Femur (tissue), 1 donor: ENCODE measurements around the gene SYPL1.
A peak's percentile ranks its signal among the peaks of the same experiment; 100 is the strongest.

Experiments
- DNase-seq: peaks from one replicate; pipeline ENCODE4 v3.0.0-alpha.2; 2017

The SYPL1 gene

DNA sequence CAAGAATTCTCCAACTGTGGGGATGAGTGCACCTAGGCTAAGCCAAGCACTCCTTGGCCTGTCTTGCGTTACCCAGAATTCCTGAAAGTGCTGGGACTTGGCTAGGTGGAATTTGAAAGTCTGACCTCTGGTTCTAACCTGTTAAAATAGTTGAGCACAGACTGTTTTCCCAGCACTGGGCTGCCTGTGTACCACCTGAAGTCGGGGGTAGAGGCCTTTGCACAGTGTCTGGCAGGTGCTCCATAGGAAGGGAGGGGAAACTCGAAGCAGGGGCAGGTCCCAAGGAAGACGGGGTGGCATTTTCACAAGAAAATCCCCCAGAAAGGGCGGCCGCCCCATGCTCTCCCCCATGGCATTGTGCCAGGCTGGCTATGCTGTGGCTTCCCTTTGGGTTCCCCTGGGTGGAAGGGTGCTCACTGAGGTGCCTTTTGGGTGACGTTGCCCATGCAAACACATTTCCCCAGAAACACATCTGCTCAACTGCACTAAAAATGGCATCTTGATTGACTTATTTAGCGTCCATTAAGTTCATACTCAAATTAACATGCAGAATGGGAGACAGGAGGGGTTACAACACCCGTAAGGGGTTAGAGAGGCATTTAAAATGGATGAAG lies 62.9 kb downstream of the SYPL1 start:
- no peak for DNase-seq

DNA sequence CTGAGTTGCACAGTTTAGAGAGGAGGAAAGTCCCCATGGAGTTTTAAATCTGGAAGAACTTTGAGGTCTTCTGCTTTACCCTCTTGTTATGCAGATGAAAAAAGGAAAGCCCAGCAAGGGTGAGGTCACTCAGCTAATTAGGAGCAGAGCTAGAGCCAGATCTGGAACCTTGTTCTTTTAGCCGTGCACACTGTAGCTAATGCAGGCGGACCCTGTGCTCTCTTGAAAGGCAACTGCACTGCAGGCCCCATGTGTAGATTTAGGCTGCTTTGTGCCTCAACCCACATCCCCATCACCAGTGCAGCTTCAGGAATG lies 63.4 kb downstream of the SYPL1 start:
- DNase-seq, result no peak

DNA sequence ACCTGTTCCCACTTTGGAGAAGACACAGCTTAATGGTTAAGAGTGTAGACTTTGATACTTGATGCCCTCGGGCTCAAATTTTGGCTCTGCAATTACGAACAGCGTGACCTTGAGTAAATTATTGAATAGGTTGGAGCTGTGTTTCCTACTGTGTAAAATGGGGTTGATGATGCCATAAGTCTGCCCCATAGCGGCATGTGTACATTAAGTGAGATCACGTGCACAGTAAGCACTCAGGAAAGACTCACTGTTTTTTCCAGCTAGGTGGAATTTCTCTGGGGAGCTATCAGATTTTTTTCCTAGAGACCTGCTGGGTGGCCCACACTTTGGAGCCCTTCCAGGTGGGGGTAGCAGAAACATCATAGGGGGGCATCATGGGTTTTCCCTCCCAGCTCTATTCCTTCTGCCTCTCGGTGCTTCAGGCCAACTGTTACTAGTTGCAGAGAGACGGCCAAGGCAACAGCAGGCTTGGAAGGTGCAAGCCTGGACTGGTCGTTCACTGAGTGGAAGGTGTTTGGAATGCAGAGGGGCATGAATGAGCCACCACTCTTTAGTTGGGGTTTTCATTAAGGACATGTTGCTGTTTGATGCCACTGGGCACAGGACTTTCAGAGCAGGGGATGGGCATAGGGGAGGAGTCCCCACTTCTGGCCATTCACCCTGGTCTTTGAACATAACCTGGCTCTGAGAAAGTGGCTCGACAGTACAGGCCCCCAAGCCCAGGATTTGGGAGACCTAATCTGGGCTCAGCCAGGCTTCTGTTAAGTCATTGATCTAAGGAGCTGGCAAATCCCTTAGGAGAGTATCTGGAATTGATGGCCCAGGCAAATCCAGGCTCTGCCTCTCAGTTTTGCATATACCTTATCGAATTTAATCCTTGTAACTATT lies 64.0 kb downstream of the SYPL1 start:
- no peak for DNase-seq

DNA sequence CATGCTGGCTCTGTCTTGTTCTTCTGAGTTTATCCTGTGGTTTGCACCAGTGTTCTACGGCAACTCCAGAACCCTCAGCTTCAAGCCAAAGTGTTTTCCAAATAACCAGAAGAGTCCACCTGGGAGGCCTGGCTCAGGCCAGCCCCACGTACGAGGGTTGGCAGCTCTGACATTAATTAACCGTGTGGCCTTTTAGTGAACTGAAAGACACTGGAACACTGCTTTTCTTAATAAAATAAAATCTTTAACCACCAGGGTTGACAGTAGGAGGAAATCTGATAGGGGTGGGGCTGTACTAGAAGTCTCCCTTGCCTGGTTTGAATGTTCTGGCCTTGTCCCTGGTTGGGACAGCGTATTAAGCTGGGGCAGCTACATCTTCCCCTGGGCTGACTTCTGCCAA lies 64.9 kb downstream of the SYPL1 start:
- DNase-seq, result no peak

DNA sequence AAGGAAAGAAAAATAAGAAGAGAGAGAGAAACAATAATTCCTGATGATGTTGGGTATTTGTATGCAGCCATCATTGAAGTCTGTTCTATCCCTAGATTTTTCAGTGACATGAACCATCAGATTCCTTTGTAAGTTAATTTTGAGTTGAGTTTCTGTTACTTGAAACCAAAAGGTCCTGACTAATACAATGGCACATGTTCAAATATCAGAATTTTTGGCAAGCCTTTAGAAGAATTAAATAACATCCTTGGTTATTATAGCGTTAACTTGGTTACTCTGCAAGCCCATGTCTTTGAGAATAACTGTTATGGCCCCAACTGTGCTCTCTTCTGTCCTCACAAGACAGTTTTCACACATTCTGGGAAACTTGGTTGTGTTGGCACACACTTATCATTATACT lies 66.5 kb downstream of the SYPL1 start:
- DNase-seq, result no peak

DNA sequence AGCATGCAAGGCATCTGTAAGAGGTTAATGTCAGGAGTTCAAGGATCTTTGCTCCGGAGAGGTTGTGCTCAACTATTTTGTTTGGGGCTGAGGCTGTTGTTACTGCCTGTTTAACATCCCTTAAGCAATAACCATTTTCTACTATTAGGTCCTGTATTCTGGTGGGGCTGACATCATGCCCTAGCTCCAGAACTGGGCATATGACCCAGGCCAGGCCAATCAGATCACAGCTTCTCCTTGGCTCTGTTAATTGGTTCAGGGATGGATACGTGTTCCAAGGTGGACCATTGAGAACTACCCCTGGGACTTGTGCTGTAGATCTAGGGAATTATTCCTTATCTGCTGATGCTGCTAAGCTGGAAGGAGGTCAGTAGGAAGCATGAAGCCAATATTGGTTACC lies 67.0 kb downstream of the SYPL1 start:
- no peak for DNase-seq

DNA sequence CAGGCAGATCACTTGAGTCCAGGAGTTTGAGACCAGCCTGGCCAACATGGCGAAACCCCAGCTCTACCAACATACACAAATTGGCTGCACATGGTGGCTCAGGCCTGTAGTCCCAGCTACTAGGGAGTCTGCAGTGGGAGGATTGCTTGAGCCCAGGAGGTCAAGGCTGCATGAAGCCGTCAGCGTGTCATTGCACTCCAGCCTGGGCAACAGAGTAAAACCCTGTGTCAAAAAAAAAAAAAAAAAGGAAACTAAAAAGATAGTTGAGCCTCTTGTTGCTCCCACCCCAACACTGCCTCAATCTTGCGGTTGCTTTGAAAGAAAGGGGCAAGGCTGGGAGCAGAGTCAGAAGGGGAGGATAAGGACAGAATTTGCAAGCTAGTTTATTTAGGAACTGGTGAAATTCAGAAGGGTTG lies 69.9 kb downstream of the SYPL1 start:
- no peak for DNase-seq

DNA sequence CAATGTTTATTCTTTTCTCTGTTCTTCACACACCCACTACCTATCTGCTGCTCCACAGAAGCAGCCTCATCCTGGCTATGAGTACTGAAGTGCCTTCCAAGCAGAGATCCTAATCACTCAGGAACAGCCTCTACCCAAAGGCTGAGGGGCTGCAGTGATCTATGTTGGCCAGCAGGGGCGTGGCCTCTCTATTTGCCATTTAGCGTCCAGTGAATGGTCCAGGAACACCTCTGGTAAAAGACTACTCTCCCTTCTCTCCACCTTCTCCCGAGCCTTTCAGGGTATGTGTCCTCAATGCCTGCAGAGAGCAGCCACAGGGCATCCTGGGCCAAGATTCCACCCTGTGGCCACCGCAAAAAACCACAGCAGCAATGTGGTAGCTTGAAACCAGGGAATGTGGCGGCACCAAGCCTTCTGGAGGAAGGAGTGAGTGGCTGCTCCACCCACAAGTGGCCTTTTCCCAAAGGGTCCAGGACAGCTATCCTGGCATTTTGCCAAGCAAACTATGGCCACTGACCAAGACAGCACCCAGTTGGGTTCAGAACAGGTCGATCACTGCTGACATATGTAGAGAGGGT lies 70.9 kb downstream of the SYPL1 start:
- DNase-seq, result peak; percentile 40
